Posterior cingulate gyrus (tissue), 11 donors: ENCODE data around the gene TACR2.

Source experiments
- DNase-seq, 10 donors: peaks; one replicate each; pipeline versions ENCODE4 v3.0.0 to v3.0.0-alpha.2; 2020 to 2021; ENCODE audit warnings: mixed read lengths in 3 of 10
- intact Hi-C: fragments of 100-400 bp; cut with DNase I; formaldehyde crosslinking; loops from one replicate; pipeline ENCODE4 v1.15.1; 2023

The TACR2 gene

GRCh38 chr10:69416695-69417094, at the start of gene TACR2:
Gene TACR2 (minus strand): TSS chr10:69416918. CDS start chr10:69416323, 595 bp downstream.
- intact Hi-C loops, result no loop called here
- DNase-seq, result peak in 2 of 10 donors; percentile 56 to 62

GRCh38 chr10:69466158-69466490, 49.4 kb upstream of the TACR2 start:
- intact Hi-C loops, result no loop called here
- DNase-seq, result peak in 1 of 10 donors; percentile 65

- peak in 1 of 10 donors; percentile 75 for DNase-seq
- intact Hi-C loops, result no loop called here
Measured at GRCh38 chr10:69465457-69466157, 48.9 kb upstream of the TACR2 start.

GRCh38 chr10:69464801-69465401, 48.2 kb upstream of the TACR2 start:
- intact Hi-C loops, result no loop called here
- peak in 2 of 10 donors; percentile 40 to 82 for DNase-seq

GRCh38 chr10:69464401-69464800, 47.7 kb upstream of the TACR2 start:
- intact Hi-C loops, result no loop called here
- peak in 1 of 10 donors; percentile 60 for DNase-seq

- intact Hi-C loops, result no loop called here
- DNase-seq, result peak in 1 of 10 donors; percentile 76
Measured at GRCh38 chr10:69463886-69464285, 47.2 kb upstream of the TACR2 start.

- intact Hi-C loops, result no loop called here
- peak in 1 of 10 donors; percentile 77 for DNase-seq
Measured at GRCh38 chr10:69461243-69462025, 44.7 kb upstream of the TACR2 start.

- DNase-seq, result peak in 1 of 10 donors; percentile 67
- intact Hi-C loops, result no loop called here
Measured at GRCh38 chr10:69460576-69461242, 44.0 kb upstream of the TACR2 start.

- intact Hi-C loops, result loop anchor here (1.0 kb wide), 1 partner anchor 32 kb away; no protein-coding TSS in a partner anchor
- peak in 2 of 10 donors; percentile 16 to 61 for DNase-seq
Measured at GRCh38 chr10:69459893-69460575, 43.3 kb upstream of the TACR2 start.

- peak in 1 of 10 donors; percentile 75 for DNase-seq
- intact Hi-C loops, result loop anchor here (1.0 kb wide), 1 partner anchor 33 kb away; no protein-coding TSS in a partner anchor
Measured at GRCh38 chr10:69459101-69459790, 42.5 kb upstream of the TACR2 start.

GRCh38 chr10:69458430-69459100, 41.8 kb upstream of the TACR2 start:
- DNase-seq, result peak in 8 of 10 donors; percentile 31 to 91 (median 68)
- intact Hi-C loops, result loop anchor here (1.0 kb wide), 1 partner anchor 34 kb away; no protein-coding TSS in a partner anchor

GRCh38 chr10:69457771-69458237, 41.1 kb upstream of the TACR2 start:
- peak in 1 of 10 donors; percentile 36 for DNase-seq
- intact Hi-C loops, result no loop called here

- DNase-seq, result peak in 1 of 10 donors; percentile 39
- intact Hi-C loops, result no loop called here
Measured at GRCh38 chr10:69456880-69457693, 40.4 kb upstream of the TACR2 start.

GRCh38 chr10:69455006-69455763, 38.5 kb upstream of the TACR2 start:
- intact Hi-C loops, result no loop called here
- no peak for DNase-seq

- intact Hi-C loops, result no loop called here
- DNase-seq, result no peak
Measured at GRCh38 chr10:69453795-69454194, 37.1 kb upstream of the TACR2 start.

GRCh38 chr10:69452676-69453415, 36.1 kb upstream of the TACR2 start:
- intact Hi-C loops, result no loop called here
- DNase-seq, result no peak
